Stimulated activated CD8-positive, alpha-beta memory T cell treated with anti-CD3 and anti-CD28 coated beads, Interleukin-12 subunit alpha, Interleukin-12 subunit beta, amount 100 ng/mL, for 1 hour (primary cell): ENCODE data around the gene ARHGAP28.

ENCODE experiments used
- DNase-seq: peaks from one replicate; pipeline ENCODE4 v3.0.0-alpha.2; 2020; ENCODE audit warnings: low read depth

Gene ARHGAP28

GRCh38 chr18:6962571-6963451 lies 233.3 kb downstream of the ARHGAP28 start:
- DNase-seq: no peak

DNA sequence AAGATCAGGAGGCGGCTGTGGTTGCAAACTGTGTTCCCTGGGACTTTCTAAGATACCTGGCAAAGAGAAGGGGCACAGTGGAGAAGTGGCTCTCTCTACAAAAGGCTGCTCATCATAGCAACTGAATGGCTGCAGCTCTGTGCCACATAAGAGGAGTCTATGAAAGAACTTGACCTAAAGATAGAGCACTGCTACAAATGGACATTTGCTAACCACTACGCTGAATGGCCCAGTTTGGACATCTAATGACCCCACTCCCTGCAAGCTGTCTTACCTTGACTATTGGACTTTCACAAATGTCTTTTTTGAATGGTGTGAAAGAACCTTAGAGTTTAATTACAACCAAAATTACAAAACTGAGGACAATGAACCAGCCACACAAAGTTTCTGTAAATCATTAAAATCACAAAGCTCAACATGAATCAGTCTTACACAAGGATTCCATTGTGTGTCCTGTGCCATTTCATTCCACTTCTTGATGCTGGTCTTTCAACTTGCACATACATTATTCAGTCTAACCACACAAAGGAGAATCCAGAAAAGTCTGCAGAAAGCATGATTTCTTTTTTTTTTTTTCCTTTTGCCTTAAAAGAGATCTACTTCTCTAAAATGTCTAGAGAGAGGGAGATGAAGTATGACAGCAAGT lies 234.1 kb downstream of the ARHGAP28 start:
- DNase-seq: no peak
